HG03108 (cell line): Measurements from ENCODE around the gene ZNF418.
"Not testable (repeated sequence)": the region's sequence is repeated elsewhere in the genome, so short reads cannot be mapped to it uniquely, and the experiment has no call there.

Source experiments
- ATAC-seq: cut with Tn5 transposase; IDR thresholded peaks from one replicate; pipeline ENCODE4 v1.9.1; 2021; ENCODE audit warnings: moderate library complexity; ENCODE audit not compliant: unreplicated experiment

Gene ZNF418

GRCh38 chr19:57890706-57891105, 44.5 kb downstream of the ZNF418 start:
- not testable (repeated sequence) for ATAC-seq

- peak; percentile 83 for ATAC-seq
These were observed 46.5 kb downstream of the ZNF418 start, which contains the start of gene ZNF814 for GRCh38 chr19:57888560-57889231. TSS of gene ZNF814 (minus strand) at chr19:57889037. CDS start at chr19:57888802, 235 bp downstream.

- ATAC-seq: no peak
These were observed 47.1 kb downstream of the ZNF418 start for GRCh38 chr19:57888107-57888559.

GRCh38 chr19:57887195-57887941, 47.8 kb downstream of the ZNF418 start:
- ATAC-seq: no peak

- ATAC-seq: no peak
These were observed 49.2 kb downstream of the ZNF418 start for GRCh38 chr19:57886046-57886445.

GRCh38 chr19:57873883-57874799, 61.1 kb downstream of the ZNF418 start:
- ATAC-seq: not testable (repeated sequence)

GRCh38 chr19:57872450-57872849, 62.8 kb downstream of the ZNF418 start:
- no peak for ATAC-seq
